Osteoblast (primary cell): Measurements from ENCODE around the gene GDI2. TPM values are rescaled to one million over a fixed set of nuclear protein-coding genes. Genes with fewer than 3 reads are reported as not detected.

Experiments used
- DNase-seq: peaks from one replicate; pipeline ENCODE4 v3.0.0; 2011; ENCODE audit warnings: low spot score, mixed read lengths; ENCODE audit not compliant: insufficient read length; ENCODE audit errors: missing footprints
- H2AFZ ChIP-seq: 2 replicates; pipeline ENCODE4 v1.6.0; 2011; ENCODE audit warnings: mild to moderate bottlenecking, low read length
- H3K27ac ChIP-seq: 2 replicates; pipeline ENCODE4 v1.5.1; 2011; ENCODE audit warnings: mild to moderate bottlenecking, low read depth, low read length, moderate library complexity
- H3K27me3 ChIP-seq: 2 replicates; pipeline ENCODE4 v1.6.0; 2012; ENCODE audit warnings: mild to moderate bottlenecking, control low read depth, inconsistent platforms, low read length, moderate library complexity; ENCODE audit not compliant: insufficient read depth
- H3K36me3 ChIP-seq: 2 replicates; pipeline ENCODE4 v1.5.1; 2011; ENCODE audit warnings: mild to moderate bottlenecking, low read length, control low read depth, moderate library complexity; ENCODE audit not compliant: insufficient read depth
- H3K4me1 ChIP-seq: 2 replicates; pipeline ENCODE4 v1.5.1; 2011; ENCODE audit warnings: mild to moderate bottlenecking, low read length, control low read depth, moderate library complexity; ENCODE audit not compliant: insufficient read depth
- H3K4me2 ChIP-seq: 2 replicates; pipeline ENCODE4 v1.6.0; 2011; ENCODE audit warnings: mild to moderate bottlenecking, low read length; ENCODE audit not compliant: insufficient read depth
- H3K4me3 ChIP-seq: fragments of 200-600 bp; sonication (generic); 3 replicates; pipeline ENCODE4 v1.5.1; 2012; ENCODE audit warnings: mild to moderate bottlenecking, low read length, inconsistent platforms; ENCODE audit not compliant: insufficient read depth
- H3K79me2 ChIP-seq: 2 replicates; pipeline ENCODE4 v1.6.0; 2012; ENCODE audit warnings: mild to moderate bottlenecking, low read length, control low read depth, inconsistent platforms; ENCODE audit not compliant: insufficient read depth
- H3K9me3 ChIP-seq: 2 replicates; pipeline ENCODE4 v1.5.1; 2011; ENCODE audit warnings: low read depth, low read length, control low read depth
- H4K20me1 ChIP-seq: 2 replicates; pipeline ENCODE4 v1.6.0; 2012; ENCODE audit warnings: mild to moderate bottlenecking, low read length, control low read depth; ENCODE audit not compliant: insufficient read depth
- total RNA-seq: library from RNA; depleted of rRNA; stranded (reverse); fragments of >200 nt; gene quantifications from 2 replicates; pipeline ENCODE4 v1.2.3, GENCODE V29; 2012
- TF ChIP-seq, protein P1 (sequence below): IDR thresholded peaks from 2 replicates; pipeline ENCODE4 v1.5.1; 2011; ENCODE audit warnings: mild to moderate bottlenecking, low read depth, low read length, moderate library complexity; ENCODE audit errors: extremely low read depth

The GDI2 gene
- total RNA-seq, 1 donor = 684 TPM

GRCh38 chr10:5743736-5744135 lies 69.5 kb downstream of the GDI2 start:
- Histone ChIP-seq H3K4me3 (no peak overlapping the region), H3K9me3 (no peaks in the 10 kb centered on the region), H3K27me3 (no peaks in the 10 kb centered on the region), H3K79me2 (no peaks in the 10 kb centered on the region), H4K20me1 (no peaks in the 10 kb centered on the region), H3K27ac (no peak overlapping the region), H3K36me3 (peaks cover 54% of the 10 kb centered on the region), H3K4me2 (no peak overlapping the region), H3K4me1 (no peaks in the 10 kb centered on the region), H2AFZ (no peak overlapping the region)
- no peak for DNase-seq
- TF ChIP-seq, protein P1, sequence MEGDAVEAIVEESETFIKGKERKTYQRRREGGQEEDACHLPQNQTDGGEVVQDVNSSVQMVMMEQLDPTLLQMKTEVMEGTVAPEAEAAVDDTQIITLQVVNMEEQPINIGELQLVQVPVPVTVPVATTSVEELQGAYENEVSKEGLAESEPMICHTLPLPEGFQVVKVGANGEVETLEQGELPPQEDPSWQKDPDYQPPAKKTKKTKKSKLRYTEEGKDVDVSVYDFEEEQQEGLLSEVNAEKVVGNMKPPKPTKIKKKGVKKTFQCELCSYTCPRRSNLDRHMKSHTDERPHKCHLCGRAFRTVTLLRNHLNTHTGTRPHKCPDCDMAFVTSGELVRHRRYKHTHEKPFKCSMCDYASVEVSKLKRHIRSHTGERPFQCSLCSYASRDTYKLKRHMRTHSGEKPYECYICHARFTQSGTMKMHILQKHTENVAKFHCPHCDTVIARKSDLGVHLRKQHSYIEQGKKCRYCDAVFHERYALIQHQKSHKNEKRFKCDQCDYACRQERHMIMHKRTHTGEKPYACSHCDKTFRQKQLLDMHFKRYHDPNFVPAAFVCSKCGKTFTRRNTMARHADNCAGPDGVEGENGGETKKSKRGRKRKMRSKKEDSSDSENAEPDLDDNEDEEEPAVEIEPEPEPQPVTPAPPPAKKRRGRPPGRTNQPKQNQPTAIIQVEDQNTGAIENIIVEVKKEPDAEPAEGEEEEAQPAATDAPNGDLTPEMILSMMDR = no peak

- Histone ChIP-seq H2AFZ (no peak overlapping the region), H4K20me1 (no peaks in the 10 kb centered on the region), H3K27me3 (no peaks in the 10 kb centered on the region), H3K9me3 (no peaks in the 10 kb centered on the region), H3K4me3 (no peak overlapping the region), H3K4me2 (no peak overlapping the region), H3K27ac (no peak overlapping the region), H3K36me3 (peaks cover 41% of the 10 kb centered on the region), H3K4me1 (no peaks in the 10 kb centered on the region), H3K79me2 (peaks cover 3% of the 10 kb centered on the region)
- TF ChIP-seq, protein P1 = no peak
- no peak for DNase-seq
These were observed 71.1 kb downstream of the GDI2 start for GRCh38 chr10:5742116-5742515.

- Histone ChIP-seq H3K79me2 (peaks cover 3% of the 10 kb centered on the region), H3K36me3 (peaks cover 33% of the 10 kb centered on the region), H3K9me3 (no peaks in the 10 kb centered on the region), H3K27me3 (no peaks in the 10 kb centered on the region), H4K20me1 (no peaks in the 10 kb centered on the region), H3K4me3 (no peak overlapping the region), H3K4me1 (no peaks in the 10 kb centered on the region), H3K27ac (no peak overlapping the region), H2AFZ (no peak overlapping the region), H3K4me2 (no peak overlapping the region)
- no peak for DNase-seq
- TF ChIP-seq, protein P1 = no peak
These were observed 72.0 kb downstream of the GDI2 start for GRCh38 chr10:5741276-5741675.

DNA sequence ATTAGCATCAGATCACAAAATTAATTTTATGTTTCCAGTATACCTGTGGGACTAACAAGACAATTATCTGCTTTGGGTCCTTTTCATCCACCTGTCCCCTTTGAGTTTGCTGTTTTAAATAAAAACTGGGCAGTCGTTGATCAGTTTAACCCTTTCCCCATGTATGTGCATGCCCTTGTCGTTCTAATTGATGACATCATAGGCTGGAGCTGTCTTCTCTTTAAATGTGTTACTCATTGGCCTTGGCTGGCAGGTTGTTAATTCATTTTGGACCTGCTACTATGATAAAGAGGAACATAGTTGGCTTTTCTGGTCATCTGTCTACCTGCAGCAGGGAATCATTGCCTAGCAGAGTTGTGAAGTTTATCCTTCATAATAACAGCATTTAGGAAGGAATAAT lies 74.8 kb downstream of the GDI2 start:
- Histone ChIP-seq H3K36me3 (peaks cover 31% of the 10 kb centered on the region), H3K79me2 (peaks cover 4% of the 10 kb centered on the region)

More for the DNA sequence above, 74.8 kb downstream of the GDI2 start:
- no peak overlapping the region for H3K27ac ChIP-seq
- no peak overlapping the region for H3K4me2 ChIP-seq
- H3K4me3 ChIP-seq = no peak overlapping the region
- H4K20me1 ChIP-seq = no peaks in the 10 kb centered on the region
- H3K9me3 ChIP-seq = no peaks in the 10 kb centered on the region
- no peak overlapping the region for H2AFZ ChIP-seq
- no peaks in the 10 kb centered on the region for H3K27me3 ChIP-seq
- TF ChIP-seq, protein P1 = no peak
- no peaks in the 10 kb centered on the region for H3K4me1 ChIP-seq
- DNase-seq = no peak
